NOMO-1 treated with dmso at 0.1 percent for 144 hours (cell line): ENCODE results near the gene RUBCNL.
A peak's percentile ranks its signal among the peaks of the same experiment; 100 is the strongest.

Experiments
- DNase-seq: peaks from one replicate; lab custom pipeline; 2025; ENCODE audit not compliant: unreplicated experiment; lab: John Stamatoyannopoulos, UW

Gene RUBCNL

GRCh38 chr13:46341112-46341711, 45.8 kb downstream of the RUBCNL start:
- DNase-seq: peak; percentile 51

DNA sequence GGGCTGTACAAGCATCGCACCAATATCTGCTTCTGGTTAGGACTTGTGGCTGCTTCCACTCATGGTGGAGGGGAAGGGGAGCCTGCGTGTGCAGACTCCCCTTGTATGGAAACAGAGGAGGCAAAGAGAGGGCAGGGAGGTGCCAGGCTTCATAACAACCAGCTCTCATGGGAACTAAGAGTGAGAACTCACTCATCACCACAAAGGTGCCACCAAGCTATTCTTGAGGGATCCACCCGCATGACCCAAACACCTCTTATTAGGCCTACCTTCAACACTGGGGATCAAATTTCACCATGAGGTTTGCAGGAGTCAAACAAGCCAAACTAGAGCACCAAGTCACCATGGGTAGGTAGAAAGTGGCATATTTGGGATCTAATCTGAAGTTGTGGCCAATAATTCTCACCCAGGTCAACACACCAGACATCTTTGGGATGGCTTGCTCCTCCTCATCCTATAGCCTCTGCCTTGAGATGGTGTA, 46.4 kb downstream of the RUBCNL start:
- DNase-seq: no peak

DNA sequence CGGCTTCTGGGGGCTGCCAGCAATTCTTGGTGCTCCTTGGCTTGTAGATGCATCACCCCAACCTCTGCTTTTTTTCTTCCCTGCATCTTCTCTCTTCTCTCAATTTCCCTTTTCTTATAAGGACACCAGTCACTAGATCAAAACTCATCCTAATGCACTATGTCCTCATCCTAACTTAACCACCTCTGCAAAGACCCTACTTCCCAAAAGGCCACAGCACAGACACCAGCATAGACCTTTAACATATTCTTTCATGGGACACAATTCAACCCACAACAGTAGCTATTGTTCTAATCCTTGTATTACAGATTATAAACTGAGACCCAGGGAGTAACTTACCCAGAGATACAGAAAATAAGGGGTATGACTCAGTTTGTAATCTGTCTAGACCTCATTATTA, 47.0 kb downstream of the RUBCNL start:
- DNase-seq: no peak

DNA sequence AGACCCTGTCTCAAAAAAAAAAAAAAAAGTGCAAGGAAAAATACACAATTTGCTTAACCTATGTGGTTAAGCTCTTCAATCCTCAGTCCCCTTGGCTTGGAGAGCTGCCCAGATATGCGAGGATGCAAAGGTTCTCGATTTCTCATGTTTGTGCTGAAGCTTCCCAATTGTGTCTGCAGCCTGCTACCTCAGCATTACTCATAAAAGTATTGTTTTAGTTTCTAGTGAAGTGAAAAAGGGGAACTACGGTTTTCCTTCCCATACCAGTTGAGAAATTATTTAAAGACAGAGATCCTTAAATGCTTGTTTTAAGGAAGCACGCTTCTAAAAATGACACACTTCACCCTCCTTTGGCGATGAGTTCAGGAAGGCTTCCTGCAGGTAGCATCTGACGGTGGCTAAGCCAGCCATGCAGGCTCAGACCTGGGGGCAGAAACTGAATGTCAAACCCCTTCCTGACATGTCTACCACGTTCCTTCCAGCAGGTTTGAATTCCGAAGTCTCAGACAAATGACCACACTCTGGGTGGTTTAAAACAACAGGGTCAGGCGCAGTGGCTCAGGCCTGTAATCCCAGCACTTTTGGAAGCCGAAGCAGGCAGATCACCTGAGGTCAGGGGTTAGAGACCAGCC, 47.9 kb downstream of the RUBCNL start:
- DNase-seq: peak; percentile 62

- no peak for DNase-seq
These were observed 49.4 kb downstream of the RUBCNL start for GRCh38 chr13:46337700-46338099.

GRCh38 chr13:46334035-46334822, 52.8 kb downstream of the RUBCNL start:
- peak; percentile 51 for DNase-seq

GRCh38 chr13:46332772-46333171, 54.3 kb downstream of the RUBCNL start:
- DNase-seq: peak; percentile 13

DNA sequence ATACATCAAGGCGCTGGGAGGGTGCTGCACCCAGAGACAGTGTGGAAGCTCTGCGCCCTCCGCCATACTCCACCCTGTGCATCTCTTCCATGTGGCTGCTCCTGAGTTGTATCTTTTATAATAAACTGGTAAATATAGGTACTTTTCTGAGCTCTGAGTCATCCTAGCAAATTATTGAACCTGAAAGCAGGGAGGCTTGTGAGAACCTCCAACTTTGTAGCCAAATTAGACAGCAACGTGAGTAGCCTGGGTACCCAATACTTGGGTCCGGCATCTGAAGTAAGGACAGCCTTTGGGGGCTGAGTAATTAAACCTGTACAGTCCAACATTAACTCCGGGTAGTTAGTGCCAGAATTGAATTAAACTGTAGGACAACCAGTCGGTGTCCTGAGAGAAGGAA, 57.4 kb downstream of the RUBCNL start:
- no peak for DNase-seq

DNA sequence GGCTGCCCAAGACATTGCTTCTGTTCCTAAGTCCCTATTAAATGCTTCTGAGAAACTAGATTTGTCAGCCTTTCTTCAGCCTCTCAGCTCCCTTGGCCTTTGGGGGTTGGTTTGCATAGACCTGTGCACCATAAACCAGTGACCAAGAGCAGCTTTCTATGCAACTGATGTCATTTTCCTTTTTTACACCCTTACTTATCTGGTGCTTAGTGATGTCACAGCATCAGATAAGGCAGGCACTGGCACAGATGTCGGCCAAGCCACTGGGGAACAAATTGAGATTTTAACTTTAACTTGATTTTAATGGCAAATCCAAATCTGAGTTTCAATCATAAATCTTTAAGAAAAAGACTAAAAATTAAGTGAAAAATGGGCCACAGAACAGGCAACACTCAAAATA, 59.8 kb downstream of the RUBCNL start:
- no peak for DNase-seq

DNA sequence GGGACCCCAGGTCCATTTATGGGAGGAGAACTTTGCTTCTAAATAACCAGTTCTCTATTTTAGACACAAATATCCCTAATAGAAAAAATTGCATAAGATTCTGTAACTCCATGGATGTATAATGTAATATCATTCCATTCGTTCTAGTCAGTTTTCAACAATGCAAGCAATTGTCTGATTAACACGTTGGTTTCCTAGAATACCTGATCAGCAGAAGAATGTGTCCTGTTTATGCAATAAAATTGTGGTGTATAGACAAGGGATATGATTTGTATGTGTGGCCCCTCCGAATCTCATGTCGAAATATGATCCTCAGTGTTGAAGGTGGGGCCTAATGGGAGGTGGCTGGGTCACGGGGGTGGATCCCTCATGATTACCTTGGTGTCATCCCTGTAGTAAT, 62.1 kb downstream of the RUBCNL start:
- DNase-seq: no peak

DNA sequence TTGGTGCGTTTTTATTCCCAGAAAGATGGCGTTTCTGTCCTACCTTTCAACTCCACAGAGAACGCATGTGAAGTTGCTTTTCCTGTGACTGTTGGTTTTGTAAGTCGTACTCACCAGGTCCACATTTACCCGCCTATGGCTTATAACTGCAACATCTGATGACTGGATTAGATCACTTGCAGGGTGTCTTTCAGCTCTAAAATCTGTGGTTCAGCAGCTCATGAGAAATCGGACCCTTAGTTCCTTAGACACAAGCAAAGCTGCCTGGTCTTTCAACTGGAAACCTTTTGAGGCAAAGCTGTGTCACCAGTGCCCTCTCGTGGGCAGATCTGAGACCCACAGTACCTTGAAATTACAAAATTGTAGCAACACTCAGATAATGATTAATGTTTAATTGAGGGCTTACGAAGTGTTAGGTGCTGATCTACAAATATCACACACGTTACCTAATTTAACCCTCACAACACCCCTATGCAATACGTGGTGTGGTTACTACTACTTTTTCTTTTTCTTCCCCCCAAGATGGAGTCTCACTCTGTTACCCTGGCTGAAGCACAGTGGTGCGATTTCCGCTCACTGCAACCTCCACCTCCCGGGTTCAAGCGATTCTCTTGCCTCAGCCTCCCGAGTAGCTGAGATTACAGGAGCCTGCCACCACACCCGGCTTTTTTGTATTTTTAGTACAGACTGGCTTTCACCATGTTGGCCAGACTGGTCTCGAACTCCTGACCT, 65.4 kb downstream of the RUBCNL start:
- DNase-seq: peak; percentile 39

GRCh38 chr13:46320821-46321220, 66.2 kb downstream of the RUBCNL start:
- no peak for DNase-seq

GRCh38 chr13:46320406-46320805, 66.6 kb downstream of the RUBCNL start:
- DNase-seq: no peak

- DNase-seq: no peak
These were observed 68.1 kb downstream of the RUBCNL start for GRCh38 chr13:46318986-46319385.

GRCh38 chr13:46317120-46317519, 69.9 kb downstream of the RUBCNL start:
- DNase-seq: no peak

DNA sequence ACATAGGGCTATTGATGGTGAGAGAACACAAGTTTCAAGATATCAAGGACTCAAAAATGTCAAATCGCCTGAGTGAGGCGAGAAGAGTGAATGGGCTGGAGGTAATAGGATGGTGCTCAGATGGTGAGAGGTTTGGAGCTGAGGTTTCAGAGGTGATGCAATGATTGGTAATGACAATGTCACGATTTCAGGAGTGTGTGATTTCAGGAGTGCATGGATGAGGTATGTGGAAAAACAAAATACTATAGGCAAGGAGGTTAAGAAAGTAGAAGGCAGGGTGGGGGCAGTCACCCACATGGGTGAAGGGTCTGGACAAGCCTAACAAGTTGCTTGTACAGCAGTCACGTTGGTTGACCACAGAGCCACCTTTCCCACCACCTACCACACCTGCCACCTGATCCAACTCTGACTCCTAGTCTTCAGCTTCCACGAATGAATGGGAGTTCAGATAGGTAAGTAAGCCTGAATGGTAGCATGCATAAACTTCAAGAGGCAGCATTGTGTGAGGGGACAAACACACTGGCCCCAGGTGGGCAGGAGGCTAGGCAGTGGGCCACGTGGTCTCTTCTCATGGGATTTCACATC, 71.5 kb downstream of the RUBCNL start:
- no peak for DNase-seq

GRCh38 chr13:46315036-46315435, 72.0 kb downstream of the RUBCNL start:
- no peak for DNase-seq

DNA sequence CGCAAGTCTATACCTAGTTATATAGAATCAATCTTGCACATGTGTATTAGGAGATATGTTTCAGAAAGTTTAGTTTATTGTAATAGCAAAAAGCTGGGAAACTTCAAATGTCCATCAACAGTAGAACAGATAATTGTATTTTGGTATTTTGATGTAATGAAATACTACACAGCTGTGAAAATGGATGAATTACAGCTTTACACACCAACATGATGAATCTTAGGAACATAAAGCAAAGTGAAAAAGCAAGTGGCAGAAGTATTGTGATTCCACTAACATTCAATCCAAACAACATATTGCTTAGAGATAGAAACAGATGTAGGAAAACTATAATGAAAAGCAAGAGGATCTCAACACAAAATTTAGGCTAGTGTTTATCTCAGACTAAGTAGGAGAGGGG, 72.5 kb downstream of the RUBCNL start:
- no peak for DNase-seq

GRCh38 chr13:46313432-46314257, 73.4 kb downstream of the RUBCNL start:
- peak; percentile 17 for DNase-seq

DNA sequence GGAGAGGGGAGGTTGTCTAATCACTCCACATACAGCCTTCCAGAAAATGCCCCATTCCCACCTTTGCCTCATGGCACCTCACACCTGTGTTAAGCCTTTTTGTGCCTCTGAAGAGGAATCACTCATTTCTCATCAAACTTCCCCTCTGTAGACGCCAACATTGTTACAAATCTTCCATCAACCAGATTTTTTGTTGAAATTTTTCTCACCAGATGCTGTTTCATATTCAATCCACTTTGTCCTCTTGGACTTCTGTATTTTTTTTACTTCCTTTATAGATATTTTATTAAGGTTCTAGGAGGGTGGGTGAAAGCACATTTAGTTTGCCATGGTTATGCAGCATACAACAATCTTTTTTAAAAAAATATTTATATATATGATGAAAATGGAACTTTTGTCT, 74.0 kb downstream of the RUBCNL start:
- DNase-seq: no peak
